Neuron (in vitro differentiated cells): ENCODE results near the gene ST3GAL4.
"Not testable (repeated sequence)": the region's sequence is repeated elsewhere in the genome, so short reads cannot be mapped to it uniquely, and the experiment has no call there.

Source experiments
- H2AFZ ChIP-seq: one replicate; pipeline ENCODE4 v1.6.1; 2013; ENCODE audit warnings: low read depth, mild to moderate bottlenecking, inconsistent platforms, low read length, moderate library complexity
- H3K27me3 ChIP-seq: one replicate; pipeline ENCODE4 v1.6.1; 2013; ENCODE audit warnings: low read length; ENCODE audit not compliant: insufficient read depth
- H3K36me3 ChIP-seq: one replicate; pipeline ENCODE4 v1.6.1; 2013; ENCODE audit warnings: low read length; ENCODE audit not compliant: insufficient read depth
- H3K4me1 ChIP-seq: one replicate; pipeline ENCODE4 v1.6.1; 2013; ENCODE audit warnings: low read length; ENCODE audit not compliant: insufficient read depth
- H3K4me3 ChIP-seq: 2 replicates; pipeline ENCODE4 v1.5.1; 2013; ENCODE audit warnings: mild to moderate bottlenecking, low read length, moderate library complexity
- H3K9me3 ChIP-seq: one replicate; pipeline ENCODE4 v1.6.1; 2013; ENCODE audit warnings: low read length

The ST3GAL4 gene

GRCh38 chr11:126383339-126384335 lies 28.2 kb downstream of the ST3GAL4 start:
- Histone ChIP-seq H3K27me3 (no peaks in the 10 kb centered on the region), H3K9me3 (no peaks in the 10 kb centered on the region), H2AFZ (no peak overlapping the region), H3K36me3 (no peaks in the 10 kb centered on the region), H3K4me3 (no peak overlapping the region), H3K4me1 (no peaks in the 10 kb centered on the region)

- no peaks in the 10 kb centered on the region for H3K9me3 ChIP-seq
- H3K4me1 ChIP-seq = no peaks in the 10 kb centered on the region
- no peak overlapping the region for H2AFZ ChIP-seq
- no peaks in the 10 kb centered on the region for H3K27me3 ChIP-seq
- H3K36me3 ChIP-seq = no peaks in the 10 kb centered on the region
- no peak overlapping the region for H3K4me3 ChIP-seq
Measured at GRCh38 chr11:126384449-126385070, 29.1 kb downstream of the ST3GAL4 start.

GRCh38 chr11:126385991-126386728 lies 30.7 kb downstream of the ST3GAL4 start:
- Histone ChIP-seq H3K36me3 (no peaks in the 10 kb centered on the region), H3K4me3 (no peak overlapping the region), H3K9me3 (no peaks in the 10 kb centered on the region), H2AFZ (no peak overlapping the region), H3K27me3 (no peaks in the 10 kb centered on the region), H3K4me1 (no peaks in the 10 kb centered on the region)

GRCh38 chr11:126386729-126387071 lies 31.2 kb downstream of the ST3GAL4 start:
- H3K36me3 ChIP-seq, H3K4me1 ChIP-seq, H2AFZ ChIP-seq, H3K4me3 ChIP-seq, H3K9me3 ChIP-seq, H3K27me3 ChIP-seq: not testable (repeated sequence)

GRCh38 chr11:126387857-126388256 lies 32.4 kb downstream of the ST3GAL4 start:
- Histone ChIP-seq H3K4me1 (no peaks in the 10 kb centered on the region), H3K36me3 (no peaks in the 10 kb centered on the region), H3K4me3 (no peak overlapping the region), H3K27me3 (no peaks in the 10 kb centered on the region), H2AFZ (no peak overlapping the region), H3K9me3 (no peaks in the 10 kb centered on the region)

GRCh38 chr11:126390272-126390867 lies 34.9 kb downstream of the ST3GAL4 start:
- Histone ChIP-seq H3K27me3 (no peaks in the 10 kb centered on the region), H3K36me3 (no peaks in the 10 kb centered on the region), H3K9me3 (no peaks in the 10 kb centered on the region), H2AFZ (no peak overlapping the region), H3K4me1 (no peaks in the 10 kb centered on the region), H3K4me3 (no peak overlapping the region)

GRCh38 chr11:126391286-126391954 lies 35.9 kb downstream of the ST3GAL4 start:
- Histone ChIP-seq H3K9me3 (no peaks in the 10 kb centered on the region), H3K36me3 (no peaks in the 10 kb centered on the region), H3K27me3 (no peaks in the 10 kb centered on the region), H3K4me3 (no peak overlapping the region), H3K4me1 (no peaks in the 10 kb centered on the region), H2AFZ (no peak overlapping the region)

GRCh38 chr11:126391970-126392632 lies 36.6 kb downstream of the ST3GAL4 start:
- no peaks in the 10 kb centered on the region for H3K9me3 ChIP-seq
- no peaks in the 10 kb centered on the region for H3K4me1 ChIP-seq
- H3K36me3 ChIP-seq = no peaks in the 10 kb centered on the region
- H3K27me3 ChIP-seq = no peaks in the 10 kb centered on the region
- no peak overlapping the region for H3K4me3 ChIP-seq
- H2AFZ ChIP-seq = no peak overlapping the region

GRCh38 chr11:126392633-126393013 lies 37.1 kb downstream of the ST3GAL4 start:
- Histone ChIP-seq H3K27me3 (no peaks in the 10 kb centered on the region), H3K4me3 (no peak overlapping the region), H2AFZ (no peak overlapping the region), H3K36me3 (no peaks in the 10 kb centered on the region), H3K4me1 (no peaks in the 10 kb centered on the region), H3K9me3 (no peaks in the 10 kb centered on the region)

GRCh38 chr11:126393143-126393542 lies 37.7 kb downstream of the ST3GAL4 start:
- Histone ChIP-seq H2AFZ (no peak overlapping the region), H3K9me3 (no peaks in the 10 kb centered on the region), H3K36me3 (no peaks in the 10 kb centered on the region), H3K4me1 (no peaks in the 10 kb centered on the region), H3K4me3 (no peak overlapping the region), H3K27me3 (no peaks in the 10 kb centered on the region)

- H3K36me3 ChIP-seq = no peaks in the 10 kb centered on the region
- H3K27me3 ChIP-seq = no peaks in the 10 kb centered on the region
- no peaks in the 10 kb centered on the region for H3K9me3 ChIP-seq
- no peaks in the 10 kb centered on the region for H3K4me1 ChIP-seq
- no peak overlapping the region for H3K4me3 ChIP-seq
- no peak overlapping the region for H2AFZ ChIP-seq
Measured at GRCh38 chr11:126394036-126394435, 38.5 kb downstream of the ST3GAL4 start.

- H3K4me1 ChIP-seq, H3K9me3 ChIP-seq, H3K36me3 ChIP-seq, H2AFZ ChIP-seq, H3K4me3 ChIP-seq, H3K27me3 ChIP-seq: not testable (repeated sequence)
Measured at GRCh38 chr11:126394634-126395072, 39.2 kb downstream of the ST3GAL4 start.
